ENCODE results near the gene GZF1. TPM values are rescaled to one million over a fixed set of nuclear protein-coding genes. Genes with fewer than 3 reads are reported as not detected.

Gene GZF1
- total and polyA plus RNA-seq, 4 donors: 1.6 to 11.0 (median 5.1) TPM

DNA sequence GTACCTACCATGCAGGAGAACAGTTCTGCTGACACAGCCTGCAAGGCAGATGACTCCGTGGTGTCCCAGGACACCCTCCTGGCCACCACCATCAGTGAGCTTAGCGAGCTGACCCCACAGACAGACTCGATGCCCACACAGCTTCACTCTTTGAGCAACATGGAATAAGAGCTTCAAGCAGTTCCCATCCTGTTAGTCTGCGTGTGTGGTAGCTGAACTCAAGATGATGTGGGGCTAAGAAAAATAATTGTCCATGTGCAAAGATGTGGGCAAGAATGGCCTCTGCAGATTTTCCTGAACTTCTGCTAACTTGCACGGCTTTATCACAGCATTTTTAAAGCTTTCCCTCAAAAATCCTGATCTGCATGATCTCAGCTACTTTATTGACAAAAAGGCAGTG is 8.3 kb downstream of the GZF1 start:
- Histone ChIP-seq H3K36me3 (ENCODE audit: control insufficient read depth in 4 of 4, insufficient read depth in 3 of 4, low read depth in 1 of 4, low read length in 3 of 4) (peaks cover 3 to 54% (median 37%) of the 10 kb centered on the region in 4 donors), H3K9ac (ENCODE audit: low read depth in 1 of 2, low read length in 2 of 2) (no peak overlapping the region), H3K4me3 (ENCODE audit: low read depth in 1 of 3, low read length in 3 of 3) (no peak overlapping the region), H3K9me3 (ENCODE audit: control insufficient read depth in 4 of 4, low read length in 3 of 4) (no peaks in the 10 kb centered on the region), H3K4me1 (ENCODE audit: control insufficient read depth in 4 of 4, insufficient read depth in 4 of 4, low read length in 3 of 4) (peaks cover 3 to 30% (median 12%) of the 10 kb centered on the region in 4 donors), H3K27ac (ENCODE audit: low read depth in 1 of 2, low read length in 2 of 2) (no peak overlapping the region), H3K27me3 (ENCODE audit: control insufficient read depth in 4 of 4, insufficient read depth in 4 of 4, low read length in 3 of 4) (no peaks in the 10 kb centered on the region)
- 86% methylated on average over 5 of the region's 5 CpGs for WGBS
- TF ChIP-seq JUND (IDR thresholded peaks at IDR 0.05) (no peak), TAF1 (conservative IDR thresholded peaks at IDR 0.05) (no peak), HNF4G (IDR thresholded peaks at IDR 0.05) (no peak), ZBTB33 (IDR thresholded peaks at IDR 0.05) (no peak), RXRA (IDR thresholded peaks at IDR 0.05) (no peak), RAD21 (IDR thresholded peaks at IDR 0.05) (no peak), ATF3 (IDR thresholded peaks at IDR 0.05) (no peak), FOXA1 (IDR thresholded peaks at IDR 0.05) (no peak), REST (IDR thresholded peaks at IDR 0.05) (no peak), NR2F2 (IDR thresholded peaks at IDR 0.05) (no peak), YY1 (IDR thresholded peaks at IDR 0.05) (no peak), EGR1 (IDR thresholded peaks at IDR 0.05; ENCODE audit: low read depth in 2 of 2) (no peak), HNF4A (conservative IDR thresholded peaks at IDR 0.05) (no peak)
- TF ChIP-seq, protein P1, sequence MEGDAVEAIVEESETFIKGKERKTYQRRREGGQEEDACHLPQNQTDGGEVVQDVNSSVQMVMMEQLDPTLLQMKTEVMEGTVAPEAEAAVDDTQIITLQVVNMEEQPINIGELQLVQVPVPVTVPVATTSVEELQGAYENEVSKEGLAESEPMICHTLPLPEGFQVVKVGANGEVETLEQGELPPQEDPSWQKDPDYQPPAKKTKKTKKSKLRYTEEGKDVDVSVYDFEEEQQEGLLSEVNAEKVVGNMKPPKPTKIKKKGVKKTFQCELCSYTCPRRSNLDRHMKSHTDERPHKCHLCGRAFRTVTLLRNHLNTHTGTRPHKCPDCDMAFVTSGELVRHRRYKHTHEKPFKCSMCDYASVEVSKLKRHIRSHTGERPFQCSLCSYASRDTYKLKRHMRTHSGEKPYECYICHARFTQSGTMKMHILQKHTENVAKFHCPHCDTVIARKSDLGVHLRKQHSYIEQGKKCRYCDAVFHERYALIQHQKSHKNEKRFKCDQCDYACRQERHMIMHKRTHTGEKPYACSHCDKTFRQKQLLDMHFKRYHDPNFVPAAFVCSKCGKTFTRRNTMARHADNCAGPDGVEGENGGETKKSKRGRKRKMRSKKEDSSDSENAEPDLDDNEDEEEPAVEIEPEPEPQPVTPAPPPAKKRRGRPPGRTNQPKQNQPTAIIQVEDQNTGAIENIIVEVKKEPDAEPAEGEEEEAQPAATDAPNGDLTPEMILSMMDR (IDR thresholded peaks at IDR 0.05; ENCODE audit: low read depth, low read length, missing input control): no peak
- DNase-seq (ENCODE audit: low spot score): no peak

GRCh38 chr20:23370873-23371272 is 8.9 kb downstream of the GZF1 start:
- H3K27ac ChIP-seq (ENCODE audit: low read depth in 1 of 2, low read length in 2 of 2): no peak overlapping the region
- no peak overlapping the region for H3K4me3 ChIP-seq (ENCODE audit: low read depth in 1 of 3, low read length in 3 of 3)
- WGBS: 94% methylated on average over 3 of the region's 3 CpGs
- peaks cover 3 to 57% (median 41%) of the 10 kb centered on the region in 4 donors for H3K36me3 ChIP-seq (ENCODE audit: control insufficient read depth in 4 of 4, insufficient read depth in 3 of 4, low read depth in 1 of 4, low read length in 3 of 4)
- TF ChIP-seq ZBTB33 (IDR thresholded peaks at IDR 0.05): no peak
- no peaks in the 10 kb centered on the region for H3K27me3 ChIP-seq (ENCODE audit: control insufficient read depth in 4 of 4, insufficient read depth in 4 of 4, low read length in 3 of 4)
- DNase-seq (ENCODE audit: low spot score): no peak
- H3K4me1 ChIP-seq (ENCODE audit: control insufficient read depth in 4 of 4, insufficient read depth in 4 of 4, low read length in 3 of 4): peaks cover 0 to 25% (median 9%) of the 10 kb centered on the region in 4 donors
- no peak overlapping the region for H3K9ac ChIP-seq (ENCODE audit: low read depth in 1 of 2, low read length in 2 of 2)
- H3K9me3 ChIP-seq (ENCODE audit: control insufficient read depth in 4 of 4, low read length in 3 of 4): peaks cover 0 to 2% (median 0%) of the 10 kb centered on the region in 4 donors

Measured in liver (tissue), 9 donors.